Lung (tissue), 12 donors: Measurements from ENCODE around the gene PRX. TPM values are rescaled to one million over a fixed set of nuclear protein-coding genes. Genes with fewer than 3 reads are reported as not detected.
"Not testable (repeated sequence)": the region's sequence is repeated elsewhere in the genome, so short reads cannot be mapped to it uniquely, and the experiment has no call there.

ENCODE experiments used
- ATAC-seq: fragments of 200-7000 bp; cut with Tn5 transposase; one replicate; pipeline ENCODE4 v1.9.1; 2020; ENCODE audit warnings: moderate number of reproducible peaks; ENCODE audit not compliant: insufficient read depth, low FRiP score
- DNase-seq, 3 donors: peaks; one replicate each; pipeline ENCODE4 v3.0.0-alpha.2; 2013 to 2017
- H3K27ac ChIP-seq, 2 donors: one replicate each; pipeline ENCODE4 v1.5.1; 2013; ENCODE audit warnings: mild to moderate bottlenecking in 2 of 2, moderate library complexity in 2 of 2, control low read depth in 1 of 2, inconsistent platforms in 1 of 2, low read depth in 1 of 2, low read length in 1 of 2
- H3K27me3 ChIP-seq, 3 donors: one replicate each; pipeline ENCODE4 v1.5.1; 2013; ENCODE audit warnings: low read length in 2 of 3; ENCODE audit not compliant: control insufficient read depth in 3 of 3, insufficient read depth in 3 of 3
- H3K36me3 ChIP-seq, 4 donors: one replicate each; pipeline ENCODE4 v1.5.1; 2013; ENCODE audit warnings: low read length in 4 of 4, mild to moderate bottlenecking in 1 of 4, moderate library complexity in 1 of 4; ENCODE audit not compliant: control insufficient read depth in 4 of 4, insufficient read depth in 4 of 4
- H3K4me1 ChIP-seq, 5 donors: one replicate each; pipeline ENCODE4 v1.5.1; 2013; ENCODE audit warnings: low read length in 5 of 5, mild to moderate bottlenecking in 2 of 5, moderate library complexity in 1 of 5; ENCODE audit not compliant: control insufficient read depth in 5 of 5, insufficient read depth in 5 of 5
- H3K4me3 ChIP-seq: one replicate; pipeline ENCODE4 v1.5.1; 2013; ENCODE audit warnings: mild to moderate bottlenecking, control low read depth, moderate library complexity
- H3K9ac ChIP-seq, 2 donors: one replicate each; pipeline ENCODE4 v1.5.1; 2013; ENCODE audit warnings: low read length in 2 of 2, control low read depth in 1 of 2; ENCODE audit not compliant: insufficient read depth in 1 of 2
- H3K9me3 ChIP-seq, 4 donors: one replicate each; pipeline ENCODE4 v1.5.1; 2013; ENCODE audit warnings: low read length in 3 of 4, mild to moderate bottlenecking in 1 of 4, moderate library complexity in 1 of 4; ENCODE audit not compliant: control insufficient read depth in 4 of 4, insufficient read depth in 3 of 4
- WGBS, 2 donors: extraction: QIAGEN DNeasy Blood & Tissue Kit; methylation state at CpG; one replicate each; pipeline ENCODE4 v1.1.7; 2013; 5-methylcytosine and 5-hydroxymethylcytosine counted together
- polyA plus RNA-seq, 2 donors: library from polyadenylated mRNA; stranded (reverse); fragments of 200-250 nt; gene quantifications; one replicate each; pipeline ENCODE4 v1.2.1, GENCODE V29; 2013
- total RNA-seq, 2 donors: library from RNA; depleted of rRNA in 1 of 2; stranded (reverse); fragments of >200 nt in 1 of 2; gene quantifications; one replicate each; pipeline ENCODE4 v1.2.1, GENCODE V29; 2014 to 2021
- TF ChIP-seq, protein P1 (sequence below): IDR thresholded peaks from 2 replicates; pipeline ENCODE4 v1.5.1; 2012; ENCODE audit warnings: mild to moderate bottlenecking; ENCODE audit errors: control extremely low read depth, extremely low read depth
- donor health status: control.
- donor health status: control.
- donor health status: Bipolar disorder and iron deficiency.
- donor health status: healthy.
- donor health status: DM: yes; HTN: yes; CAD: no.

Gene PRX
- total and polyA plus RNA-seq, 4 donors = 16.9 to 43.8 (median 27.9) TPM

DNA sequence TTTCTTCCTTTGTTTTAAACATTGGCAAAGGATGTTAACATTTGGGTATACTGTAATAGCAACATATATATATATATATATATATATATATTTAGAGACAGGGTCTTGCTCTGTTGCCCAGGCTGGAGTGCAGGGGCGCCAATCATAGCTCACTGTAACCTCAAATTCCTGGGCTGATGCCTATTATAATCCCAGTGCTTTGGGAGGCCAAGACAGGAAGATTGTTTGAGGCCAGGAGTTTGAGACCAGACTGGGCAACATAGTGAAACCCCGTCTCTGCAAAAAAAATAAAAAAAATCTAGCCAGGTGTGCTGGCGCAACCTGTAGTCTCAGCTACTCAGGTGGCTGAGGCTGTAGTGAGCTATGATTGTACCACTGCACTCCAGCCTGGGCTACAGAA is 47.0 kb upstream of the PRX start:
- Histone ChIP-seq H3K9me3 (no peaks in the 10 kb centered on the region), H3K9ac (no peak overlapping the region), H3K4me1 (peaks cover 0 to 8% (median 5%) of the 10 kb centered on the region in 5 donors), H3K36me3 (peaks cover 0 to 10% (median 0%) of the 10 kb centered on the region in 4 donors), H3K27ac (no peak overlapping the region), H3K27me3 (no peaks in the 10 kb centered on the region), H3K4me3 (no peak overlapping the region)
- ATAC-seq (no peak), DNase-seq (no peak)
- TF ChIP-seq, protein P1, sequence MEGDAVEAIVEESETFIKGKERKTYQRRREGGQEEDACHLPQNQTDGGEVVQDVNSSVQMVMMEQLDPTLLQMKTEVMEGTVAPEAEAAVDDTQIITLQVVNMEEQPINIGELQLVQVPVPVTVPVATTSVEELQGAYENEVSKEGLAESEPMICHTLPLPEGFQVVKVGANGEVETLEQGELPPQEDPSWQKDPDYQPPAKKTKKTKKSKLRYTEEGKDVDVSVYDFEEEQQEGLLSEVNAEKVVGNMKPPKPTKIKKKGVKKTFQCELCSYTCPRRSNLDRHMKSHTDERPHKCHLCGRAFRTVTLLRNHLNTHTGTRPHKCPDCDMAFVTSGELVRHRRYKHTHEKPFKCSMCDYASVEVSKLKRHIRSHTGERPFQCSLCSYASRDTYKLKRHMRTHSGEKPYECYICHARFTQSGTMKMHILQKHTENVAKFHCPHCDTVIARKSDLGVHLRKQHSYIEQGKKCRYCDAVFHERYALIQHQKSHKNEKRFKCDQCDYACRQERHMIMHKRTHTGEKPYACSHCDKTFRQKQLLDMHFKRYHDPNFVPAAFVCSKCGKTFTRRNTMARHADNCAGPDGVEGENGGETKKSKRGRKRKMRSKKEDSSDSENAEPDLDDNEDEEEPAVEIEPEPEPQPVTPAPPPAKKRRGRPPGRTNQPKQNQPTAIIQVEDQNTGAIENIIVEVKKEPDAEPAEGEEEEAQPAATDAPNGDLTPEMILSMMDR = no peak
- 90 to 97% methylated on average over 3 of the region's 3 CpGs for WGBS, 2 donors

DNA sequence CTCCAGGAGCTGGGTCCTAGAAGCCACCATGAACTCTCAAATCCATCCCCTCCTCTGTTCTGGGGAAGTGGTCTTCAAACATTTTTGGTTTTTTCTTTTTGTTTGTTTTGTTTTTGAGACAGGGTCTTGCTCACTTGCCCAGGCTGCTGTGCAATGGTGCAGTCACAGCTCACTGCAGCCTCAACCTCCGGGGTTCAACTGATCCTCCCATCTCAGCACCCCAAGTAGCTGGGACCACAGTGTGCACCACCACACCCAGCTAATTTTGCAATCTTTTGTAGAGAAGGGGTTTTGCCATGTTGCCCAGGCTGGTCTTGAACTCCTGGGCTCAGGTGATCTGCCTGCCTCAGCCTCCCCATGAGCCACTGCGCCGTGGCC is 45.4 kb upstream of the PRX start:
- TF ChIP-seq, protein P1 = no peak
- H3K9ac ChIP-seq = no peak overlapping the region
- H3K27ac ChIP-seq = no peak overlapping the region
- ATAC-seq (no peak), DNase-seq (no peak)
- H3K9me3 ChIP-seq = no peaks in the 10 kb centered on the region
- H3K4me1 ChIP-seq = peaks cover 0 to 3% (median 0%) of the 10 kb centered on the region in 5 donors
- 93 to 96% methylated on average over 3 of the region's 3 CpGs for WGBS, 2 donors
- H3K4me3 ChIP-seq = no peak overlapping the region
- no peaks in the 10 kb centered on the region for H3K27me3 ChIP-seq
- peaks cover 0 to 11% (median 0%) of the 10 kb centered on the region in 4 donors for H3K36me3 ChIP-seq

DNA sequence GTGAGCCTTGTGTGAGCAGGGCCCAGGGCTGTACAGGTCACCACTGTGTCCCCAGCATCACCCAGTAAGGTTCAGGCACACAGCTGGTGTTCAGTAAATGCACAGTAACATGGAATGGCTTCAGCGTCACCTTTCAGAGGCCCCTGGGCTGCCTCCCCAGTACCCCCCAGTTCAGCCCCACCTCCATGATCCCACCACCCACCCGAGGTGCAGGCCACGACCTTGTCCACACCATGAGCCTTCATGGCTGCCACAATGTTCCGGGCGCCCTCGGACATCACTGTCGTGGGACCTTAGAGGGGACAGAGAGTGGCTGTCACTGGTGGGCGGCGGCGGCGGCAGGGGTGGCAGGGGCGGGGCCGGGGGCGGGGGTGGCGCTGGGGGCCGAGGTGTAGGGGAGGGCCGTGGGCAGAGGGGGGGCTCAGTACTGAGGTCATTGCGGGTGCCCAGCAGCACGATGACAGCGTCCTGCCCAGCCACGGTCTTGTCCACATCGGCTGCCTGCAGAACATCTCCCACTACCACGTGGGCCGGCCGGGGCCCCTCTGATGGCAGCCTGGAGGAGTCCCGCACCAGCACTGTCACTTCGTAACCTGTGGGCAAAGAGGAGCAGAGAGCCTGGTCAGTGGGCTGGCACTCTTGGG is 44.9 kb upstream of the PRX start:
- H3K36me3 ChIP-seq = peaks cover 0 to 11% (median 0%) of the 10 kb centered on the region in 4 donors
- no peaks in the 10 kb centered on the region for H3K9me3 ChIP-seq
- WGBS, 2 donors = 92 to 94% methylated on average over 27 of the region's 27 CpGs
- DNase-seq = no peak
- peaks cover 0 to 3% (median 0%) of the 10 kb centered on the region in 5 donors for H3K4me1 ChIP-seq
- no peak for ATAC-seq
- H3K27ac ChIP-seq = no peak overlapping the region
- no peak overlapping the region for H3K9ac ChIP-seq
- TF ChIP-seq, protein P1 = no peak
- H3K4me3 ChIP-seq = no peak overlapping the region
- H3K27me3 ChIP-seq = no peaks in the 10 kb centered on the region

DNA sequence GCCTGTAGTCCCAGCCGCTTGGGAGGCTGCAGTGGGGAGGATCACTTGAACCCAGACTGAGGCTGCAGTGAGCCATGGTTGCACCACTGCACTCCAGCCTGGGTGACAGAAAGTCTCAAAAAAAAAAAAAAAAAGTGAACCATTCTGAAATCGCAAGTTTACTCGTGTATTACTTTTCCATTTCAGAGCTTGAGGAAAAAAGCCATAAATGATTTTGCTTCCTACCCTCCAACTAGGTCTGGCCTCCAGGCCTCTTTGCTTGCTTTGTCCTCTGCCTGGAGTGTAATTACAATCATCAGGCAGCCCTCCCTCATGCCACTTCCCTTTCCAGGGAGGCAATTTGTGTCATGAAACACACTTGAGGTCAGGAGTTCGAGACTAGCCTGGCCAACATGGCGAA is 43.9 kb upstream of the PRX start:
- H3K4me1 ChIP-seq = peaks cover 0 to 3% (median 0%) of the 10 kb centered on the region in 5 donors
- DNase-seq (no peak), ATAC-seq (no peak)
- TF ChIP-seq, protein P1 = no peak
- 89 to 90% methylated on average over 5 of the region's 5 CpGs for WGBS, 2 donors
- H3K9me3 ChIP-seq = no peaks in the 10 kb centered on the region
- H3K27ac ChIP-seq = no peak overlapping the region
- H3K36me3 ChIP-seq = peaks cover 0 to 11% (median 0%) of the 10 kb centered on the region in 4 donors
- H3K27me3 ChIP-seq = no peaks in the 10 kb centered on the region
- no peak overlapping the region for H3K4me3 ChIP-seq
- no peak overlapping the region for H3K9ac ChIP-seq

DNA sequence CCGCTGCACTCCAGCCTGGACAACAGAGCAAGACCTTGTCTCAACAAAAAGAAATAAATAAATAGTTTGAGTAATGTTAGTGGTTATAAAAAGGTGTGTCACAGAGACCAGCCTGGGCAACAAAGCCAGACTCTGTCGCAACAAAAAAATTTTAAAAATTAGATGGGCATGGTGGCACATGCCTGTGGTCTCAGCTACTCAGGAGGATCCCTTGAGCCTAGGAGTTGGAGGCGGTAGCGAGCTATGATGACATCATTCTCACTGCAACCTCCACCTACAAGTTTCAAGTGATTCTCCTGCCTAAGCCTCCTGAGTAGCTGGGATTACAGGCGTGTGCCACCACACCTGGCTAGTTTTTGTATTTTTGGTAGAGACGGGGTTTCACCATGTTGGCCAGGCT is 40.8 kb upstream of the PRX start:
- H3K4me1 ChIP-seq, DNase-seq, H3K9me3 ChIP-seq, H3K27ac ChIP-seq, H3K27me3 ChIP-seq, H3K9ac ChIP-seq, ATAC-seq, H3K4me3 ChIP-seq: not testable (repeated sequence)
- WGBS, 2 donors = 95 to 96% methylated on average over 6 of the region's 6 CpGs
- peaks cover 0 to 13% (median 8%) of the 10 kb centered on the region in 4 donors for H3K36me3 ChIP-seq
